HepG2 (cell line): ENCODE results near the gene NCF2. TPM values are rescaled to one million over a fixed set of nuclear protein-coding genes. Genes with fewer than 3 reads are reported as not detected.

ENCODE experiments used
- ATAC-seq: fragments of 200-7000 bp; cut with Tn5 transposase; 3 replicates; pipeline ENCODE4 v1.9.1; 2020; ENCODE audit warnings: mild to moderate bottlenecking, moderate library complexity
- BruUV-seq: library from RNA; stranded (reverse); fragments of 400-500 nt; replicated peaks from 2 replicates; lab custom pipeline; 2021; lab: Mats Ljungman, UMichigan
- CTCF ChIA-PET: fragments of 300-600 bp; formaldehyde crosslinking; extraction: SDS; loops from one replicate; lab custom pipeline; 2021; ENCODE audit warnings: low total read pairs, inconsistent platforms, low intra/inter-chr PET ratio; lab: Yijun Ruan, JAX
- POLR2A ChIA-PET: fragments of 350-600 bp; sonication (Branson Sonifier 250); formaldehyde crosslinking; loops from one replicate; lab custom pipeline; 2020; ENCODE audit warnings: antibody characterized with exemption, inconsistent platforms; lab: Yijun Ruan, JAX
- DNase-seq: peaks from one replicate; pipeline ENCODE4 v3.0.0-alpha.2; 2015; ENCODE audit warnings: low spot score
- FAIRE-seq: peaks from 3 replicates; lab custom pipeline; 2011; peaks lifted over from hg19 to GRCh38; lab: Jason Lieb, UNC
- H2AFZ ChIP-seq: one replicate; pipeline ENCODE4 v1.6.1; 2011; ENCODE audit warnings: low read length, inconsistent platforms
- H3K27ac ChIP-seq: fragments of 300-600 bp; 3 replicates; pipeline ENCODE4 v1.8.0; 2011; ENCODE audit warnings: mixed run types, mild to moderate bottlenecking, mixed read lengths, low read length, inconsistent platforms; ENCODE audit not compliant: insufficient read depth; ENCODE audit errors: extremely low read length
- H3K27me3 ChIP-seq, 2 experiments: fragments of 200-600 bp in 1 of 2; 2 replicates in 1 of 2; 3 replicates in 1 of 2; pipeline versions ENCODE4 v1.6.0 to v1.8.0; 2011; ENCODE audit warnings: low read length in 2 of 2, mild to moderate bottlenecking in 2 of 2, moderate library complexity in 2 of 2, inconsistent platforms in 1 of 2; ENCODE audit not compliant: insufficient read depth in 2 of 2, control insufficient read depth in 1 of 2
- H3K36me3 ChIP-seq, 2 experiments: fragments of 200-600 bp in 1 of 2; replicated peaks in 1 of 2; 2 replicates in 1 of 2; 3 replicates in 1 of 2; pipeline versions ENCODE4 v1.5.1 to v1.8.0; 2011; ENCODE audit warnings: low read length in 2 of 2, inconsistent platforms in 1 of 2; ENCODE audit not compliant: insufficient read depth in 2 of 2, control insufficient read depth in 1 of 2
- H3K4me1 ChIP-seq: 2 replicates; pipeline ENCODE4 v1.5.1; 2012; ENCODE audit warnings: low read length, inconsistent platforms; ENCODE audit not compliant: insufficient read depth
- H3K4me2 ChIP-seq: 2 replicates; pipeline ENCODE4 v1.6.0; 2011; ENCODE audit warnings: low read depth, low read length, inconsistent platforms
- H3K4me3 ChIP-seq, 3 experiments: fragments of 200-600 bp in 1 of 3; sonication (generic), shearing (Covaris generic) in 1 of 3; replicated peaks in 1 of 3; 2 replicates each; pipeline ENCODE4 v1.5.1; 2011 to 2016; ENCODE audit warnings: low read length in 3 of 3, inconsistent platforms in 2 of 3, low read depth in 2 of 3, mild to moderate bottlenecking in 2 of 3, control low read depth in 1 of 3, mixed read lengths in 1 of 3; ENCODE audit not compliant: insufficient read depth in 1 of 3
- H3K79me2 ChIP-seq: one replicate; pipeline ENCODE4 v1.6.1; 2011; ENCODE audit warnings: low read length, inconsistent platforms; ENCODE audit not compliant: insufficient read depth
- H3K9ac ChIP-seq: 2 replicates; pipeline ENCODE4 v1.6.0; 2011; ENCODE audit warnings: mild to moderate bottlenecking, low read depth, low read length, inconsistent platforms; ENCODE audit not compliant: insufficient read depth
- H3K9me3 ChIP-seq: 2 replicates; pipeline ENCODE4 v1.5.1; 2012; ENCODE audit warnings: mild to moderate bottlenecking, low read length
- H4K20me1 ChIP-seq: 2 replicates; pipeline ENCODE4 v1.6.0; 2011; ENCODE audit warnings: inconsistent platforms, mild to moderate bottlenecking, low read length, moderate library complexity; ENCODE audit not compliant: insufficient read depth
- CAMTA2 ChIP-seq: sonication (generic); formaldehyde crosslinking; IDR thresholded peaks from 2 replicates; pipeline ENCODE4 v1.4.0; 2020; ENCODE audit warnings: mild to moderate bottlenecking, missing genetic modification reagents, borderline replicate concordance
- CREB3 ChIP-seq: sonication (generic); formaldehyde crosslinking; IDR thresholded peaks from 2 replicates; pipeline ENCODE4 v1.5.0; 2020; ENCODE audit warnings: missing genetic modification reagents
- FUBP1 ChIP-seq: sonication (generic); formaldehyde crosslinking; IDR thresholded peaks from 2 replicates; pipeline ENCODE4 v1.5.1; 2020; ENCODE audit warnings: missing genetic modification reagents, mild to moderate bottlenecking, borderline replicate concordance
- SNAPC2 ChIP-seq: sonication (generic); formaldehyde crosslinking; IDR thresholded peaks from 2 replicates; pipeline ENCODE4 v1.8.1; 2022; ENCODE audit warnings: mild to moderate bottlenecking, missing genetic modification reagents
- TSC22D2 ChIP-seq: sonication (generic); formaldehyde crosslinking; IDR thresholded peaks from 2 replicates; pipeline ENCODE4 v1.5.1; 2020; ENCODE audit warnings: missing genetic modification reagents, mild to moderate bottlenecking, borderline replicate concordance
- ZBTB26 ChIP-seq: IDR thresholded peaks from 2 replicates; pipeline ENCODE4 v1.6.1; 2016; ENCODE audit warnings: missing compliant biosample characterization, missing genetic modification reagents, borderline replicate concordance
- ZBTB49 ChIP-seq: sonication (generic); formaldehyde crosslinking; IDR thresholded peaks from 2 replicates; pipeline ENCODE4 v1.4.0; 2020; ENCODE audit warnings: missing genetic modification reagents, borderline replicate concordance
- ZC3H13 ChIP-seq: sonication (generic); formaldehyde crosslinking; IDR thresholded peaks from 2 replicates; pipeline ENCODE4 v1.8.1; 2023; ENCODE audit warnings: mild to moderate bottlenecking, missing genetic modification reagents, moderate library complexity
- ZGPAT ChIP-seq: IDR thresholded peaks from 2 replicates; pipeline ENCODE4 v1.6.1; 2016; ENCODE audit warnings: mild to moderate bottlenecking
- ZNF337 ChIP-seq: sonication (generic); formaldehyde crosslinking; IDR thresholded peaks from 2 replicates; pipeline ENCODE4 v1.5.1; 2020; ENCODE audit warnings: missing genetic modification reagents, low read depth, mild to moderate bottlenecking, borderline replicate concordance
- ZNF44 ChIP-seq: sonication (generic); formaldehyde crosslinking; IDR thresholded peaks from 2 replicates; pipeline ENCODE4 v1.5.1; 2020; ENCODE audit warnings: mild to moderate bottlenecking, missing genetic modification reagents
- ZNF441 ChIP-seq: sonication (generic); formaldehyde crosslinking; IDR thresholded peaks from 2 replicates; pipeline ENCODE4 v1.7.0; 2021; ENCODE audit warnings: missing genetic modification reagents, borderline replicate concordance
- ZNF883 ChIP-seq: sonication (generic); formaldehyde crosslinking; IDR thresholded peaks from 2 replicates; pipeline ENCODE4 v1.5.1; 2020; ENCODE audit warnings: mild to moderate bottlenecking, missing genetic modification reagents; ENCODE audit errors: not compliant biosample characterization
- WGBS: methylation state at CpG from one replicate; pipeline ENCODE4 v1.1.6; 2017; ENCODE audit warnings: low lambda C conversion rate; 5-methylcytosine and 5-hydroxymethylcytosine counted together
- in situ Hi-C: cut with HindIII; loops from 2 replicates; pipeline ENCODE4 v1.10.0; 2017; ENCODE audit warnings: low pct_unique_long_range_greater_than_20kb; ENCODE audit not compliant: extremely low pct_ligation_motif_present
- intact Hi-C: fragments of 100-400 bp; cut with micrococcal nuclease; formaldehyde crosslinking; loops from one replicate; pipeline ENCODE4 v1.10.0; 2022; ENCODE audit not compliant: unreplicated experiment
- polyA plus RNA-seq, 8 experiments: library from polyadenylated mRNA; depleted of rRNA in 3 of 8; stranded (reverse) in 7 of 8; unstranded in 1 of 8; fragments of >200 nt; fragmentation: Illumina TruSeq in 4 of 8; extraction: Trizol in 4 of 8; gene quantifications; 2 replicates each; pipeline versions ENCODE4 v1.2.1 to v1.2.3, GENCODE V29; 2011 to 2016; ENCODE audit warnings: low read depth in 4 of 8, missing spikeins in 1 of 8, mixed read lengths in 1 of 8; ENCODE audit not compliant: insufficient read depth in 1 of 8
- total RNA-seq, 5 experiments: library from RNA; depleted of rRNA; stranded (reverse); fragments of >200 nt; fragmentation: Illumina TruSeq; extraction: Trizol; gene quantifications; 2 replicates each; pipeline ENCODE4 v1.2.3, GENCODE V29; 2016; ENCODE audit warnings: low read depth in 1 of 5

Gene NCF2
- total and polyA plus RNA-seq, 2 of the 13 experiments (the other 11 are each of a cell fraction or from before 2014, with no cell fraction given), result 0.18 to 0.46 TPM

GRCh38 chr1:183553764-183554163 lies 36.5 kb downstream of the NCF2 start (continued):
- TF ChIP-seq CREB3 (CRISPR knock-in tag) (no peak), ZNF883 (CRISPR knock-in tag) (no peak), ZBTB49 (CRISPR knock-in tag) (no peak), ZBTB26 (CRISPR knock-in tag) (no peak), ZNF44 (CRISPR knock-in tag) (no peak), TSC22D2 (CRISPR knock-in tag) (no peak), ZC3H13 (no peak), SNAPC2 (CRISPR knock-in tag) (no peak)

GRCh38 chr1:183553331-183553730 lies 36.9 kb downstream of the NCF2 start:
- H3K9me3 ChIP-seq, result no peaks in the 10 kb centered on the region
- no peaks in the 10 kb centered on the region for H4K20me1 ChIP-seq
- H2AFZ ChIP-seq, result no peak overlapping the region
- intact Hi-C loops, result no loop called here
- BruUV-seq, result no TSS peak
- CTCF ChIA-PET, result no interaction called here
- H3K9ac ChIP-seq, result no peak overlapping the region
- no peak for FAIRE-seq
- TF ChIP-seq FUBP1 (no peak), ZNF441 (CRISPR knock-in tag) (no peak), ZGPAT (no peak), CAMTA2 (CRISPR knock-in tag) (no peak), ZNF337 (CRISPR knock-in tag) (no peak)
- TF ChIP-seq, all 625 proteins: peak for 0
- Histone ChIP-seq H3K4me1 (no peaks in the 10 kb centered on the region), H3K27me3 (no peaks in the 10 kb centered on the region), H3K4me3 (no peak overlapping the region), H3K27ac (no peak overlapping the region), H3K79me2 (no peaks in the 10 kb centered on the region), H3K36me3 (peaks cover 14 to 44% of the 10 kb centered on the region in 2 experiments), H3K4me2 (no peak overlapping the region)
- in situ Hi-C loops, result loop anchor here (25.0 kb wide), 1 partner anchor 266 kb away; no protein-coding TSS in a partner anchor
- no peak for DNase-seq
- ATAC-seq, result no peak
- POLR2A ChIA-PET, result no interaction called here
- 93% methylated on average over 4 of the region's 5 CpGs for WGBS
